ENCODE results near the gene TTC27.

The TTC27 gene

DNA sequence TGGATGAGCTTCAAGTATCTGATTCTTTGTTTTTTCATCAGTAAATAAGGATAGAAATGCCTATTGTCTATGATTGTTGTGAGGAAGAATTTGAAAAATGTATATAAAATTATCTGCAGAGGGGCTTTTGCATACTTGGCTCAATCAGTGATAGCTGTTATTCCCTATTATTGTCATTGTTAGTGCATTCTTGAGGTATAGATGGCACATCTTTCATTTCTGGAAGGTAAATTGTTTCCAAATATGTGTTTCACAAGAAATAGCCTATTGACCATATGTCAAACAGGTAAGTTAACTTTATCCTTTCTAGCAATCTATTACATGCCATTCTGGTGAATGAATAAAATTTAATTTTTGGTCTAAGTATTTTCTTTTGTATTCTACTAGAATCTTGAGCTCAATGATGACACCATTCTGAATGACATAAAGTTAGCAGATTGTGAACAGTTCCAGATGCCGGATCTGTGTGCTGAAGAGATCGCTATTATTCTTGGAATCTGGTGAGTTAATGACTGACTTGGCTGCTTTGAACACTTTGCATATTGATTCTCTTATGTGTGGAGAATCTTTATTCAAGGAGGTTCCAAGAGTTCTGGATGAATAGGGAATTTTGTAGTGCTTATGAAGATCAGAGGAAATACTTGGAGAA is 44.2 kb downstream of the TTC27 start:
- DNase-seq: no peak

DNA sequence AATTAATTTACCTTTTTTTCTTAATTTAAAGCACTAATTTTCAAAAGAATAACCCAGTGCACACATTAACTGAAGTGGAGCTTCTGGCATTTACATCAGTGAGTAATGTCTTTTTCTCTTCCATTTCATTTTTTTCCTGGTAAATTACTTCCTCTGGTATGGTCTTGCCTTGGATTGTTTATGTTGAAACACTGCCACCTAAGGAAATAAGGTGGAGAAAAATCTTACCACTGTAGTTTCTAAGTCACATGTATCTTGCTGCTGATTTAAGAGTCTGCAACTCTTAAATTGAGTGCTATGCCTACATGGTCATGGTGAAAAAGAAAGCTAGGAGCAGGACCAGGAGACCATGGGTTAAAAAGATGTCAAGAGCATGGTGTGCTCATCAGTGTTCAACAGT is 51.0 kb downstream of the TTC27 start:
- no peak for DNase-seq

DNA sequence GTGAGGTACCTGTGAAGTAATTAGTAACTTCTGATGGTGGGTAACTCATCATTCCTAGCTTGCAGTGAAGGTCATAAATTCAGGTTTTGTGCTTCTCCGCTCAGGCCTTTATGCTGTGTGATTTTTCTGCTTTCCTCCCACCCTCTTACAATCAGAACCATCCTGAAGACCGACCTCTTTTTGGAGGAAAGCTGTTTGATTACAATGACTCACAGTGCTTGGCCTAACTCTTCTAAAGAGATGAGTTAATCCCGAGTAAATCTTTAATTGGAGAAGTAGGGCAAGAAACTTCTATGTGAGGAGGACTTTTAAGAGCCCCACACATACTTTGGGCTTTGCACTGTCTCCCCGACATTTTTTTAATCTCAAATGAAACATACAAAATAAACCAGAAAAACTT is 53.1 kb downstream of the TTC27 start:
- no peak for DNase-seq

DNA sequence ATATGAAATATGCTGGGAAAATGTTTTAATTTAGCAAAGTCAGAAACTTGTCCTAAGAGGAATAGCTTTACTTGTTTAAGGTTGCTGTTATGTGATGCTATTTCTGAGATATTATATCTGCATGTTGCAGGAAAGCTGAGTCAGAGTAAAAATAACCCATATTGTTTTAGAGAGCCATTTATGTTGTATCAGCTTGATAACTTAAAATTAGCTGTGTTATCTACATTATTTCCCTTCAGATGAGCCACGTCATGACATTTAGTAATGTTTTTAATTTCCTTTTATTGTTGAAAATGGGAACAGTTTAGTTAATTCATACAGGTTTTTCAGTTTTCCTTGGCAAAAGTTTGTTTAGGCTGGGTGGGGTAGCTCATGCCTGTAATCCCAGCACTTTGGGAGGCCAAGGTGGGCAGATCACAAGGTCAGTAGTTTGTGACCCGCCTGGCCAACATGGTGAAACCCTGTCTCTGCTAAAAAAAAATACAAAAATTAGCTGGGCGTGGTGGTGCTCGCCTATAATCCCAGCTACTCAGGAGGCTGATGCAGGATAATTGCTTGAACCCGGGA is 55.8 kb downstream of the TTC27 start:
- no peak for DNase-seq

- DNase-seq: no peak
Observed at GRCh38 chr2:32688541-32688940, 60.7 kb downstream of the TTC27 start.

GRCh38 chr2:32691678-32692077 is 63.8 kb downstream of the TTC27 start:
- DNase-seq: no peak

DNA sequence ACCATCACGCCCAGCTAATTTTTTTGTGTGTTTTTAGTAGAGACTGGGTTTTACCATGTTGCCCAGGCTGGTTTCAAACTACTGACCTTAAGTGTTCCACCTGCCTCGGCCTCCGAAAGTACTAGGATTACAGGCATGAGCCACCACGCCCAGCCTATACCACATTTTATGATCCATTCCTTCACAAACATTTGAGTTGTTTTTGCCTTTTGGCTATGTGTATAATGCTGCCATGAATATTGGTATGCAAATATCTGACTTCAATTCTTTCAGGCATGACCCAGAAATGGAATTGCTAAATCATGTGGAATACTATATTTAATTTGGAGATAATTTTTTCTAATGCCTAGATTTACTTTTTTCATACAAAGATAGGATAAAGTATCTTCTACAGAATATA is 68.6 kb downstream of the TTC27 start:
- peak; percentile 9 for DNase-seq

- DNase-seq: no peak
Observed at GRCh38 chr2:32697156-32697555, 69.3 kb downstream of the TTC27 start.

- DNase-seq: no peak
Observed at GRCh38 chr2:32699151-32699550, 71.3 kb downstream of the TTC27 start.

DNA sequence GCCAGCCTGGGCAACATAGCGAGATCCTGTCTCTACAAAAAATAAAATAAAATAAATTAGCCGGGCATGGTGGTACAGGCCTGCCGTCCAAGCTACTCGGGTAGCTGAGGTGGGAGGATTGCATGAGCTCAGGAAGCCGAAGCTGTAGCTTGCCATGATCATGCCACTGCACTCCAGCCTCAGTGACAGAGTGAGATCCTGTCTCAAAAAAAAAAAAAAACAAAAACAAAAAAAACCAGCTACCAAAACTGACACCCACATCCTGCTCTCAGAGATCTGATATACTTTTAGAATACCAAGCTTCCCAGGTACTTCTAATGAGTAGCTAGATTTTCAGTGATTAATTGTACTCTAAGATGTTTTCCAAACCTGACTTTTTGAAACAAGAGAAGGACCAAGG is 74.0 kb downstream of the TTC27 start:
- no peak for DNase-seq

DNA sequence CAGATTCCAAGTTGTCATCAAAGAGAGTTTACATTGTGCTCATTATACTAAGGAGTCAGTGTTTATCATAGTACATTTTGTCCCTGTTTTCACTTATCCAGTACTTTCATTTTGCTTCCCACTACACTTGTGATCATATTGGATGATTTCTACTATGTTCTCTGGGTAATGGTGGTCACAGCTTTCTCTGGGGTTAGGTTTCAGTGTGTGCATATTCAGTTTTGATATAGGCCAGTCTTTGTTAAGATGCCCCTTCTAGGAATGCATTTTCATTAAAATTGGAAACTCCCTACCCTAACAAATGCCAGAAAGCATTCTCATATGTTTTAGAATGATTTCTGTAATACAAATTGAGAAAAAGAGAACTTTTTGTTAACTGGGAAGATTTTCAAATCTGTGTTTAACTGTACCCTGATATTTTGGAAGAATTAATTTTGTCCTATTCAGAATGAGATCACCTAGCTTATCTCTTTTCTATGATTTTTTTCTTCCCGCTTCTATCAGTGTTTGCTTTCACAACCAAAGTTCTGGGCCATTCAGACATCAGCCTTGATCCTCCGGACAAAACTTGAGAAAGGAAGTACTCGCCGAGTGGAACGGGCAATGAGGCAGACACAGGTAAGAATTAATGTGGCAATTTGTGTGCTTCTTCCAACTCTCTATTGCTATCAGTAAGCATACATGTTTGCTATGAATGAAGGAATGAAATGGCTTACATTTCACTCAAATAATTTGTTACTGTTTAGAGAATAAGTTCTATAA is 74.6 kb downstream of the TTC27 start:
- DNase-seq: no peak

GRCh38 chr2:32706815-32707579 is 79.1 kb downstream of the TTC27 start:
- no peak for DNase-seq

DNA sequence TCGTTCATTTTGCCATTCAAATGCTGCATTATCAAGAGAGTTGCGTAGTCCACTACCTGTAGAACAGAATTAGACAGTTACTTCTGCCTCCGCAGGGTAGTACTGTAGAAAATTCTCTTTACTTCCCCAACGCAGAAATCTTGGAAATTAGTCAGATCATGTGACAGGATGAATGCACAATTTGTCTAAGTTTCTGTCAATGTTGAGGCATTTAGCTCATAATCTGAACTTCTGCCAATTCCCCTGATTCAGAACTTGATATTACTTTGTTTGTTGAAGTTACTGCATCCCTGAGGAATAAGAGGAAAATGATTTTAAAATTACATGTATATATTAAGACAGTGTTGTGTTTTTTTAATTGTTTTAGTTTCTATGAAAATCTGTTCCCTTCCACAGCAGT is 83.4 kb downstream of the TTC27 start:
- DNase-seq: no peak

GRCh38 chr2:32711908-32712501 is 84.2 kb downstream of the TTC27 start:
- DNase-seq: no peak

- DNase-seq: no peak
Observed at GRCh38 chr2:32712870-32713269, 85.0 kb downstream of the TTC27 start.

DNA sequence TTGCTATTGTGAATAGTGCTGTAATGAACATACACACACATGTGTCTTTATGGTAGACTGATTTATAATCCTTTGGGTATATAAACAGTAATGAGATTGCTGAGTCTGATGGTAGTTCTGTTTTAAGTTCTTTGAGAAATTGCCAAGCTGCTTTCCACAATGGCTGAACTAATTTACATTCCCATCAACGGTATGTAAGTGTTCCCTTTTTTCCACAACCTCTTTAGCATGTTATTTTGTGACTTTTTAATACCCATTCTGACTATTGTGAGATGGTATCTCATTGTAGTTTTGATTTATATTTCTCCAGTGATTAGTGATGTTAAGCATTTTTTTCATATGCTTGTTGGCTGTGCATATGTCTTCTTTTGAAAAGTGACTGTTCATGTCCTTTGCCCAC is 86.7 kb downstream of the TTC27 start:
- DNase-seq: no peak

GRCh38 chr2:32715391-32715841 is 87.6 kb downstream of the TTC27 start:
- no peak for DNase-seq

DNA sequence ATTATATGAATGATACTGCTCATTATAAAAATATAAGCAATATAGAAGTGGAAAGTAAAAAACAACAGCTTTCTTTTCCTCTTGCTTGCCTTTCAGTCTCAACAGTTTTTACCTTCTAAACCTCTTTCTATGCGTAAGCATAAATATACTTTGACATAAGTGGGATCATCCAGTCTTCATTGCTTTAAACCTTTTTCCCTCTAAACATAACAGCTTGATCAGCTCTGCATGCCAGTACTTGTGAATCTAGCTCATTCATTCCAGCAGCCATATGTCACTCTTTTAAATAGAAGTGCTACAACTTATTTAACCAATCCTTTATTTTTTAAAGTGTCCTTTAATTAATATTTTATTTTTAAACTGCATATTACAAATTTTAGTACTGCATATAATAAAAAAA is 88.1 kb downstream of the TTC27 start:
- no peak for DNase-seq

DNA sequence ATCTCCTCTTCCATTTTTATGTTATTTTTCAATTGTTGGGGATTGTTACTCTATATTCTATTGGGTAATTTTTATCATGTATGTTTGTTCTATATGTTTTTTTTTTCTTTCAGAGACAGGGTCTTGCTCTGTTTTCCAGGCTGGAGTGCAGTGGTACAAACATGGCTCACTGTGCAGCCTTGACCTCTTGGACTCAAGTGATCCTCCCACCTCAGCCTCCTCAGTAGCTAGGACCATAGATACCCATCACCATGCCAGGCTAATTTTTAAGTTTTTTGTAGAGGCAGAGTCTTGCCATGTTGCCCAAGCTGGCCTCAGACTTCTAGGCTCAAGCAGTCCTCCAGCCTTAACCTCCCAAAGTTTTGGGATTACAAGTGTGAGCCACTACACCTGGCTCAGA is 88.7 kb downstream of the TTC27 start:
- no peak for DNase-seq

DNA sequence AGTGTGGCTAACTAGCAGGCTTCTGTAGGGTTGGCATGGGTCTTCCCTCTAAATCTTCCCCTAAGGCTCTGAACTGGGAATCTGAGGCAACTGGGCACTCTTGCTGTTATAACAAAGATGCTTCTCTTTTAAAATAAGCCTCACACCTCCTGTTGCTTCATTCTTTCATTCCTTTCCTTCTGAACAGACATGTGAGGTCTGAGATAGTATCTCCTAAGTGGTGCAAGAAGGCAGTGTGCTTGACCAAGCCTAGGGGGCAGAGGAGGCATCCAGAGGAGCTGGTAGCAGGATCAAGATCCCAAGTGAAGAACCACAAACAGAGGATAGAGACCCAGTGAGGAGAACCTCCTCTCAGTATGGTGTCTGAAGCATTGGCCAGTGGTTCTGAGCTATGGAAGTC is 90.9 kb downstream of the TTC27 start:
- DNase-seq: no peak

- no peak for DNase-seq
Observed at GRCh38 chr2:32719430-32719829, 91.6 kb downstream of the TTC27 start.

GRCh38 chr2:32719933-32720716 is 92.3 kb downstream of the TTC27 start:
- no peak for DNase-seq

Data from NCI-H526 treated with DMSO at 0.1 percent for 48 hours (cell line).